CD8-positive, alpha-beta memory T cell (primary cell): Measurements from ENCODE around the gene HRCT1. TPM values are rescaled to one million over a fixed set of nuclear protein-coding genes. Genes with fewer than 3 reads are reported as not detected.

Experiments used
- CTCF ChIA-PET: fragments of 350-600 bp; sonication (Branson Sonifier 250); formaldehyde crosslinking; loops from one replicate; lab custom pipeline; 2021; ENCODE audit warnings: antibody characterized with exemption; lab: Charles Lee
- POLR2A ChIA-PET: fragments of 350-600 bp; sonication (Branson Sonifier 250); formaldehyde crosslinking; loops from one replicate; lab custom pipeline; 2021; ENCODE audit warnings: antibody characterized with exemption; lab: Charles Lee
- DNase-seq, 5 donors: peaks; one replicate each; pipeline versions ENCODE4 v3.0.0 to v3.0.0-alpha.2; 2020 to 2022; ENCODE audit warnings: mixed read lengths in 1 of 5
- H3K27ac ChIP-seq: one replicate; pipeline ENCODE4 v1.7.0; 2013; ENCODE audit warnings: low read depth, mild to moderate bottlenecking, low read length, moderate library complexity
- H3K27me3 ChIP-seq: 2 replicates; pipeline ENCODE4 v1.7.0; 2013; ENCODE audit warnings: low read length, mild to moderate bottlenecking; ENCODE audit not compliant: insufficient read depth, poor library complexity, severe bottlenecking
- H3K36me3 ChIP-seq: 2 replicates; pipeline ENCODE4 v1.7.0; 2013; ENCODE audit warnings: mild to moderate bottlenecking, low read length, moderate library complexity; ENCODE audit not compliant: insufficient read depth
- H3K4me1 ChIP-seq: 2 replicates; pipeline ENCODE4 v1.7.0; 2013; ENCODE audit warnings: mild to moderate bottlenecking, low read length, moderate library complexity; ENCODE audit not compliant: insufficient read depth
- H3K4me3 ChIP-seq: 2 replicates; pipeline ENCODE4 v1.7.0; 2013; ENCODE audit warnings: mild to moderate bottlenecking, low read length
- H3K9me3 ChIP-seq: 2 replicates; pipeline ENCODE4 v1.7.0; 2013; ENCODE audit warnings: mild to moderate bottlenecking, low read length
- H3K27ac Mint-ChIP-seq, 8 donors: one replicate each; pipeline ENCODE4 v1.8.0; 2020 to 2021; ENCODE audit warnings: mixed read lengths in 8 of 8, mild to moderate bottlenecking in 6 of 8, inconsistent platforms in 3 of 8, moderate library complexity in 3 of 8
- H3K27me3 Mint-ChIP-seq, 2 donors: one replicate each; pipeline ENCODE4 v1.8.0; 2020 to 2021; ENCODE audit warnings: mixed read lengths in 2 of 2, mild to moderate bottlenecking in 1 of 2, moderate library complexity in 1 of 2
- H3K36me3 Mint-ChIP-seq, 3 donors: one replicate each; pipeline ENCODE4 v1.8.0; 2020 to 2021; ENCODE audit warnings: mixed read lengths in 3 of 3, inconsistent platforms in 1 of 3, mild to moderate bottlenecking in 1 of 3
- H3K4me1 Mint-ChIP-seq, 3 donors: one replicate each; pipeline ENCODE4 v1.8.0; 2020 to 2021; ENCODE audit warnings: mixed read lengths in 3 of 3, inconsistent platforms in 1 of 3, mild to moderate bottlenecking in 1 of 3
- H3K4me3 Mint-ChIP-seq, 7 donors: one replicate each; pipeline ENCODE4 v1.8.0; 2020 to 2021; ENCODE audit warnings: mixed read lengths in 7 of 7, mild to moderate bottlenecking in 6 of 7, moderate library complexity in 4 of 7, inconsistent platforms in 2 of 7
- H3K9me3 Mint-ChIP-seq, 5 donors: one replicate each; pipeline ENCODE4 v1.8.0; 2020 to 2022; ENCODE audit warnings: mixed read lengths in 5 of 5, mild to moderate bottlenecking in 3 of 5, moderate library complexity in 2 of 5, inconsistent platforms in 1 of 5
- polyA plus RNA-seq: library from polyadenylated mRNA; unstranded; fragments of 300-500 nt; fragmentation: Illumina TruSeq; gene quantifications from one replicate; pipeline ENCODE4 v1.2.3, GENCODE V29; 2021
- total RNA-seq, 2 experiments: library from RNA; stranded (reverse); gene quantifications; one replicate each; pipeline ENCODE4 v1.2.3, GENCODE V29; 2021

The HRCT1 gene
- total and polyA plus RNA-seq, 3 experiments from 2014 or later = not detected

DNA sequence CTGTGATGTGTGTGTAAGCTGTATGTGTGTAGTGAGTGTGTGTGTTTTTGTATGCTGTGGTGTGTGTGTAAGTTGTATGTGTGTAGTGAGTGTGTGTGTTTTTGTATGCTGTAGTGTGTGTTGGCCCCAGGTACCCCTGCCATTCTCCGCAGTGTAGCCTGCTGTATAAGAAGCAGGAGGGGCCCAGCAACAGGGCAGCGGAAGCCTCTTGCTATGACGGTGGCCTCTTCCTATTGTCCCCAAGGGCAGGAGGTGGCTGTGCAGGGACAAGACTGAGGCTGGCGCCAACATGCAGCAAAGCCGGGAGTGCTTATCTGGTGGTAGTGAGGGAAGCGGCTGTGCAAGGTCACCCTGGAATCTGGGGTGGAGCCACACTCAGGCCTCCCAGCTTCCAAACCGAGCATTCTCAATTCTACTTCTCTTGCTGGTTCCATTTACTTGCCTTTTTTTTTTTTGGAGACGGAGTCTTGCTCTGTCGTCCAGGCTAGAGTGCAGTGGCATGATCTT lies 8.4 kb downstream of the HRCT1 start:
- H3K4me1 Mint-ChIP-seq = peaks cover 20 to 33% (median 22%) of the 10 kb centered on the region in 3 donors
- peak in 2 of 5 donors; percentile 15 to 26 for DNase-seq

DNA sequence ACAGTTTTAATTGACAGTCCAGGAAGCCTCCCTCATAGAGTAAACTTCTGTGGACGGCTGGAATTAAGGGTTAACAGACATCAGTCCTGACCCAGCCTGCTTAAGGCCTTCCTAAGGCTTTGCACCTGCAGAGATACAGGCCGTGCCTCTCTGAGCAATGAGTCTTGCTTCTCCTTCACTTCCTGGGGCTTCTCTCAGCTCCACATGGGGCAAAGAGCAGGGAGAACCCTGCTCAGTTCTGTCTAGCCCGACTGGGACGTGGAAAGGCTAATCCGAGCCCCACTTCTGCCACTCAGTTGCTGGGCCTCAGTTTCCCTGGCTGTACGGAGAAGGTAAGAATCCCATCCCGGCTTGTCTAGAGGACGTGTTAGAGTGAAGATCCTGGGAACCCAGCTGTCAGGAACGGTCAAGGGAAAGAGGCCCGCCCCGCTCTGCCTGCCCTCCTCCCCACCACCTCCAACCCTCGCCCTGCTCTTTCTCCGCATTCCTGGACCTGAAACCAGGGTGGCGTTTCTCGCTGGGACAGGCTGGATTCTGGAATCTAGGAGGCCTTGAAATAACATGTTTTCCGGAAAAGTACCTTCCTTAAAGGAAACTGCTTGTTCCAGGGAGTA lies 9.8 kb downstream of the HRCT1 start:
- CTCF ChIA-PET = no interaction called here
- no peak overlapping the region for H3K27ac Mint-ChIP-seq
- Histone ChIP-seq H3K27ac (no peak overlapping the region), H3K4me1 (peaks cover 19% of the 10 kb centered on the region), H3K9me3 (no peaks in the 10 kb centered on the region), H3K27me3 (no peaks in the 10 kb centered on the region), H3K4me3 (no peak overlapping the region), H3K36me3 (no peaks in the 10 kb centered on the region)
- POLR2A ChIA-PET = no interaction called here
- H3K4me3 Mint-ChIP-seq = peak overlapping the region in 1 of 7 donors; percentile 48
- no peaks in the 10 kb centered on the region for H3K27me3 Mint-ChIP-seq
- DNase-seq = no peak
- H3K9me3 Mint-ChIP-seq = no peaks in the 10 kb centered on the region
- peaks cover 13 to 19% (median 13%) of the 10 kb centered on the region in 3 donors for H3K4me1 Mint-ChIP-seq
- no peaks in the 10 kb centered on the region for H3K36me3 Mint-ChIP-seq

More for the DNA sequence above, 8.4 kb downstream of the HRCT1 start:
- peak overlapping the region; percentile 38 for H3K27ac ChIP-seq
- ChIA-PET POLR2A (no interaction called here), CTCF (no interaction called here)
- H3K4me3 Mint-ChIP-seq = no peak overlapping the region
- no peaks in the 10 kb centered on the region for H3K27me3 Mint-ChIP-seq
- no peaks in the 10 kb centered on the region for H3K9me3 Mint-ChIP-seq
- H3K27me3 ChIP-seq = no peaks in the 10 kb centered on the region
- no peaks in the 10 kb centered on the region for H3K36me3 ChIP-seq
- H3K4me3 ChIP-seq = no peak overlapping the region
- H3K27ac Mint-ChIP-seq = no peak overlapping the region
- no peaks in the 10 kb centered on the region for H3K36me3 Mint-ChIP-seq
- no peaks in the 10 kb centered on the region for H3K9me3 ChIP-seq
- peaks cover 33% of the 10 kb centered on the region for H3K4me1 ChIP-seq

DNA sequence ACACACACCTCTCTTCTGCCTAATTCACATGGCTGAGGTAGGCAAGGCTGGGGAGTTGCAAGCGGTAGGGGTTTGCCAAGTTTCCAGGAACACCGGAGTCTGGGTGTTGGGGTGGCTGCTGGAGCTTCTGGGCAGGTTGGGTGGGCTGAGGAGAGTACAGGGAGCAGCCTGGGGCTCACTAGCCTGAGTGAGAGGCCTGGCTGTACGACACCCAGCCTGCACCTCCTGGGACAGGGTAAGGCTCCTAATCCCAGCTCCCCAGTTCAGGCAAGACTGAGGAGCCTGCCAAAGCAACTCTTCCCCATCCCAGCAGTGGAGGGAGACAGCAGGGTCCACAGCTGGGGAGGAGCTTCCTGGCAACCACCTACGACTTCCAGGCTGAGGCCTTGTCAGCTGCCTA lies 11.3 kb downstream of the HRCT1 start:
- peaks cover 0 to 6% (median 3%) of the 10 kb centered on the region in 3 donors for H3K4me1 Mint-ChIP-seq
- no peaks in the 10 kb centered on the region for H3K9me3 ChIP-seq
- no peaks in the 10 kb centered on the region for H3K36me3 Mint-ChIP-seq
- no peak overlapping the region for H3K4me3 Mint-ChIP-seq
- H3K4me1 ChIP-seq = peaks cover 6% of the 10 kb centered on the region
- peak overlapping the region in 1 of 8 donors; percentile 72 for H3K27ac Mint-ChIP-seq
- no peaks in the 10 kb centered on the region for H3K27me3 Mint-ChIP-seq
- H3K27me3 ChIP-seq = no peaks in the 10 kb centered on the region
- no peak for DNase-seq
- no peak overlapping the region for H3K4me3 ChIP-seq
- H3K36me3 ChIP-seq = no peaks in the 10 kb centered on the region
- POLR2A ChIA-PET = no interaction called here
- H3K27ac ChIP-seq = no peak overlapping the region
- CTCF ChIA-PET = interaction anchor here (1.4 kb wide), 1 partner anchor 14 kb away, joined by 3 read pairs; no protein-coding TSS in a partner anchor
- no peaks in the 10 kb centered on the region for H3K9me3 Mint-ChIP-seq

DNA sequence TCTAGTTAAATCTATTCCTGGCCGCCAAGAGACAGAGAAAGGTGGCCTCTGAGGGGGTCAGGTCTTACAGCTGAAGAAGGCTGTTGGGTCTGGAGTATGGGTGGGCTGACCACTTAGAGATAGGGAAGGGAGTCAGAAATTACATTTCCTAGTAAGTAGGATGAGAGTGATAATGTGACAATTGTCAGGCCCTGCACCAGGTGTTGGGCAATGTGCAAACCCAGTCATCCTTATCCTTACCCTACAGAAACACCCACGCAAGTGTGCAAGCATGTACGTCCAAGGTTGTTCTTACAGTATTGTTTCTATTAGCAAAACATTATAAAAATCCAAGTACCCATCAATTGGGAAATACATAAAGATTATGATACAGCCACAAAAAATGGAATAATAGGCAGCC lies 12.8 kb downstream of the HRCT1 start:
- Mint-ChIP-seq H3K27ac (peak overlapping the region in 2 of 8 donors; percentile 47 to 51), H3K9me3 (no peaks in the 10 kb centered on the region), H3K36me3 (no peaks in the 10 kb centered on the region), H3K27me3 (no peaks in the 10 kb centered on the region), H3K4me1 (peaks cover 0 to 3% (median 0%) of the 10 kb centered on the region in 3 donors), H3K4me3 (no peak overlapping the region)
- ChIA-PET CTCF (interaction anchor here (0.7 to 1.4 kb wide), 2 partner anchors 15 to 927 kb away, joined by 3 to 4 read pairs; no protein-coding TSS in a partner anchor), POLR2A (no interaction called here)
- no peaks in the 10 kb centered on the region for H3K36me3 ChIP-seq
- no peaks in the 10 kb centered on the region for H3K27me3 ChIP-seq
- H3K27ac ChIP-seq = no peak overlapping the region
- DNase-seq = no peak
- no peaks in the 10 kb centered on the region for H3K9me3 ChIP-seq
- no peak overlapping the region for H3K4me3 ChIP-seq
- H3K4me1 ChIP-seq = no peaks in the 10 kb centered on the region

DNA sequence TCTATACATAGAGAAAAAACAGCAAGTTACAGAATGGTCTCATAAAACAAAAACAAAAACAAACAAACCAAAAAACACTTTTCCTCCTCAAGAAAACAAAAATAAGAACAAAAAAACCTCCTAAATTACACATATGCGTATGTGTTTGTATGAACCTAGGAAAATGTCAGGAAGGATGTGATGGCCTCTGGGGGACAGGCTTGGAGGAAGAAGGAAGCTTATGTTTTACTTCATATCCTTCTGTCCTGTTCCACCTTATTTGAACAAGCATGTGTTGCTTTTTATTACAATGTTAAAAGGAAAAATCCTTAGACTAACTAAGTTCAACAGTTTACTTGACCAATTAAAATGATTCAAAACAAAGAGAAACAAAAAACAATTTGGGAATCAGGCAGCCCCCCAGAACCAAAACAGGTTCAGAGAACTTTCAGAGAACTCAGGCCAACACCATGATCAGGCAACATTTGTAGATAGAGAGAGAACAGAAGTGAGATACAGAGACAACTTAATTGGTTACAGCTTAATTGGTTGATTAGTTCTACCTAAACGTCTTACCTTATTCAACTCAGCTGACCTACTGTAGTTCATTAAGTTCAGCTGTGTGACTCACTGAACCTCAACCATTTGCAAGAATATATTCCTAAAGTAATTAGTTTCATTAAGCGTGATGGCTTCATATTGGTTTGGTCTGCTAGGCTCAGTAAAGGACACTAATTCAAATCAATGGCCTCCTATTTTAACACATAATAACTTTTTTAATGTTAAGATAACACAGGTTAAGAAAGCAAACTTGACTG lies 13.4 kb downstream of the HRCT1 start:
- H3K9me3 Mint-ChIP-seq = no peaks in the 10 kb centered on the region

DNA sequence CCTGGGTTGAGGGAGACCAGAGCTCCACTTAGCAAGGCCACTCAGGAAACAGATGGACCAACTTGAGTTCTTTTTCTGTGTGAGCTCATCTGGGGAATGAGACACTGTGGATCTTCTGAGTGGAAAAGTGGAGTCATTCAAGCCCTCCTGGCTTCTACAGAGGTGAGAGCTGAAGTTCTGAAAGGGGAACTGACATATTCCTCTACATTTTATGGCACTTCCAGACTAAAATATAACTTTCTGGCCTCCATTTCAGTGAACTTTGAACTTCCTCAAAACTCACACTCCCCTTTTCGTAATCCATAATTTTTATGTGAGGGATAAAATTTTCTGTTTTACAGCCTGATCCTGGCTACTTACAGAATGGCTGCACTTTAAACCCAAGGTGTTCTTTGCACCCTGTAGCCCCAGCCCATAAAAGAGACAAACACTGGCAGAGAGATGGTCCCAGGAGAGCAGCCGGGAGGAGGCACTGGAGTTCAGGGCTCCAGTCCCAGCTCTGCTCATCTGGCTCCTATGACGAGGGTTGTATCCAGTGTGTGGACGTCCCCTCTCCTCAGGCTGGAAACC lies 14.1 kb downstream of the HRCT1 start:
- no peaks in the 10 kb centered on the region for H3K9me3 ChIP-seq
- no peaks in the 10 kb centered on the region for H3K27me3 Mint-ChIP-seq
- no peaks in the 10 kb centered on the region for H3K27me3 ChIP-seq
- H3K36me3 ChIP-seq = no peaks in the 10 kb centered on the region
- H3K27ac ChIP-seq = no peak overlapping the region
- CTCF ChIA-PET = no interaction called here
- no peak for DNase-seq
- H3K4me1 ChIP-seq = no peaks in the 10 kb centered on the region
- no peak overlapping the region for H3K4me3 Mint-ChIP-seq
- POLR2A ChIA-PET = no interaction called here
- H3K4me3 ChIP-seq = no peak overlapping the region
- peak overlapping the region in 1 of 8 donors; percentile 73 for H3K27ac Mint-ChIP-seq
- no peaks in the 10 kb centered on the region for H3K36me3 Mint-ChIP-seq
- H3K4me1 Mint-ChIP-seq = peaks cover 0 to 3% (median 0%) of the 10 kb centered on the region in 3 donors
- H3K9me3 Mint-ChIP-seq = no peaks in the 10 kb centered on the region

More for the DNA sequence above, 13.4 kb downstream of the HRCT1 start:
- no peaks in the 10 kb centered on the region for H3K4me1 ChIP-seq
- no peak overlapping the region for H3K4me3 ChIP-seq
- ChIA-PET POLR2A (no interaction called here), CTCF (no interaction called here)
- Mint-ChIP-seq H3K36me3 (no peaks in the 10 kb centered on the region), H3K27ac (peak overlapping the region in 1 of 8 donors; percentile 47), H3K4me3 (no peak overlapping the region), H3K27me3 (no peaks in the 10 kb centered on the region), H3K4me1 (peaks cover 0 to 3% (median 0%) of the 10 kb centered on the region in 3 donors)
- H3K36me3 ChIP-seq = no peaks in the 10 kb centered on the region
- no peak for DNase-seq
- H3K27ac ChIP-seq = no peak overlapping the region
- H3K9me3 ChIP-seq = no peaks in the 10 kb centered on the region
- no peaks in the 10 kb centered on the region for H3K27me3 ChIP-seq

DNA sequence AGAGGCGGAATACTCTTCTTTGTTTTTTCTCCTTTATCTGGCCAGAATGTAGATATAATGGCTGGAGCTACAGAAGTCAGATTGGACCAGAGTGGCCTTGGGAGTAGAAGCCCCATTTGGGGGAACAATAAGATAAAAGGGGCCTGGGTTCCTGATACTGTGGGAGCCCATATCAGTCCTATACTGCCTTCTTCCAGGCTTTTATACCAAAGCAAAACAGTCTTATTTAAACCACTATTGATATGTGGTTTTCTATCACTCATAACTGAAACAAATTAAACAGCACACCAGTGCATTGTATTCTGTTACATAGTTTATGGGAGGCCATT lies 17.6 kb downstream of the HRCT1 start:
- Mint-ChIP-seq H3K4me1 (peaks cover 0 to 1% (median 0%) of the 10 kb centered on the region in 3 donors), H3K27ac (no peak overlapping the region)

More for the DNA sequence above, 17.6 kb downstream of the HRCT1 start:
- no peak for DNase-seq
- Histone ChIP-seq H3K4me1 (no peaks in the 10 kb centered on the region), H3K36me3 (no peaks in the 10 kb centered on the region), H3K4me3 (no peak overlapping the region), H3K9me3 (no peaks in the 10 kb centered on the region), H3K27ac (peak overlapping the region; percentile 74), H3K27me3 (no peaks in the 10 kb centered on the region)
- POLR2A ChIA-PET = no interaction called here
- Mint-ChIP-seq H3K36me3 (no peaks in the 10 kb centered on the region), H3K27me3 (peaks cover 2 to 8% of the 10 kb centered on the region in 2 donors), H3K4me3 (no peak overlapping the region), H3K9me3 (no peaks in the 10 kb centered on the region)
- CTCF ChIA-PET = no interaction called here
